NCI-H146 treated with DMSO at 0.1 percent for 48 hours (cell line): Measurements from ENCODE around the gene EIF2B1.

ENCODE experiments used
- DNase-seq: peaks from one replicate; lab custom pipeline; 2025; ENCODE audit not compliant: unreplicated experiment; lab: John Stamatoyannopoulos, UW

The EIF2B1 gene

DNA sequence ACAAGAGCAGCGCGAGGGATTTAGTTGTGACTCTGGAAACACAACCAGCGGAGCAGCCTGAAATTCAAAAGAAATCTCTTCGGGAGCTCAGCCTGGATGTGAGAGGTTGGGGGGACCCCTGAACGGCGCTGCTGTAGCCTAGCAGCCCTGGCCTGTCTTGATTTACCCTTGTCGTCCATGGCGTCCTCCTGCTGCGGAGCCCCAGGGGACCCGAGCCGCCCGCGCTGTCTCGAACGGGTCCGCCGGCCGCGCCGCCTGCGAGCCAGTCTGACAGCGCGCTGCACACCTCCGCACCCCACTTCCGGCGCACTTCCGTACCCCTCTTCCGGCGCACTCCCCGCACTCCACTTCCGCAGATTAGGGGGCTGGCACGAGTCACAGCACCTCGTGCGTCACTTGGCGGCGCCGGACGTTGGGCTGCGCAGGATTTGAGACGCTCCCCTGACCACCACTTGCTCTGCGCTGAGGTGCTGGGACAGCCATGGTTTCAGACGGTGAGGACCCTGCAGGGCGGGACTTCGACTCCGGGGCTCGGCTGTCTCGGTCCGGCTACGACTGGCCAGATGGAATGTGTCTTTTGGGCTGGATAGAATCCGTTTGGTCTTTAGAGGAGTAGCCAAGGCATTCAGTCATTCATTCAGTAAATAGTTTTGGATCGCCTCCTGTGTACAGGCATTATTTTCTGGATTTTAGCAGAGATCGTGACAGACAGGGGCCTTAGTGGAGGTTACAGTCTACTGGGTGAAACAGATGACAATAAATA, at the start of gene EIF2B1, which contains the start of gene GTF2H3:
EIF2B1 (minus strand) TSS at position 308 of the 763 bp plus-strand sequence; CDS start at position 179, 129 bp downstream.
GTF2H3 (plus strand) TSS at position 451 of the 763 bp plus-strand sequence; CDS start at position 482, 31 bp downstream.
- peak; percentile 90 for DNase-seq

DNA sequence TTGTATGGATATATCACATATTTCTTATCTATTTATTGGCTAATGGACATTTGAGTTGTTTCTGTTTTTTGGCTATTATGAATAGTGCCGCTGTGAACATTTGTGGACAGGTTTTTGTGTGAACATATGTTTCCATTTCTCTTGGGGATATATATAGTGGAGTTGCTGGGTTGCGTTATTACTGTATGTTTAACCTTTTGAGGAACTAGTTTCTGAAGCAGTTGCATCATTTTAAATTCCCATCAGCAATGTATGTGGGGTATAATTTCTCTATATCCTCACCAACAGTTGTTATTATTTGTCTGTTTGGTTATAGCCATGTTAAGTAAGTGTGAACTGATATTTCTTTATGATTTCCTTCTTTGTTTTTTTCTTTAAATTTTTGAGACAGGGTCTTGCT, 48.1 kb upstream of the EIF2B1 start:
- no peak for DNase-seq

DNA sequence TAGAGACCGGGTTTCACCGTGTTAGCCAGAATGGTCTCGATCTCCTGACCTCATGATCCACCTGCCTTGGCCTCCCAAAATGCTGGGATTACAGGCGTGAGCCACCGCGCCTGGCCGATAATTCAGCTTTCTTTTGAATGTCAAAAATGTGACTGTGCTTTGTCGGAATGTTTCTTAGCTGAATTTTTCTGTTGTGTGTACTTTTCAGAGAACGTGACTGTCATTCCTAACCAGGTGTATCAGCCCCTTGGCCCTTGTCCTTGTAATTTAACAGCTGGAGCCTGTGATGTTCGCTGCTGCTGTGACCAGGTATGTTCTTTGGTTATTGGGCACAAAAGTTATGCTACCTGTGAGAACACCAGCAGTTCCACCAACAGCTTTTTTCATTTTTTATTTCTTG, 45.5 kb upstream of the EIF2B1 start:
- no peak for DNase-seq

GRCh38 chr12:123676616-123677320, 43.3 kb upstream of the EIF2B1 start:
- DNase-seq: no peak

GRCh38 chr12:123675436-123675835, 42.0 kb upstream of the EIF2B1 start:
- DNase-seq: no peak

DNA sequence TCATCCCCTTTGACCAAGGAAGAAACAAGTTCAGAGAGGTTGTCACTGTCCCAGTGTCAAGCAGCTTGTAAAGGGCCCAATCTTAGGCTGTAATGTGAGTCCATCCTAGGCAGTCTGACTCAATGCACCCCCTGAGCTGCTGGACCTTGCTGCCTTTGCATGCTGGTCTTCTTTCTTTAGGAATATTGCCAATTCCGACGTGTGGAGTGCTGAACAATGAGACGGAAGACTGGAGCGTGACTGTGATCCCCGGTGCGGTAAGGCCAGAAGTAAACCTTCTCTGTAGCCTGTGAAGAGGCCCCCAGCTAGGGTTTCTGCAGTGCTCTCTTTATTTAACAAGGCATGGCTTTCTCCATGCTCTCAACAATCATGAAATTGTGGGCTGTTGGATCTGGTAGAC, 38.4 kb upstream of the EIF2B1 start:
- DNase-seq: no peak

GRCh38 chr12:123670882-123671728, 37.6 kb upstream of the EIF2B1 start, which contains the start of gene TCTN2:
TCTN2 (plus strand) TSS chr12:123671113; CDS start chr12:123671241, 128 bp downstream.
- DNase-seq: peak; percentile 83

DNA sequence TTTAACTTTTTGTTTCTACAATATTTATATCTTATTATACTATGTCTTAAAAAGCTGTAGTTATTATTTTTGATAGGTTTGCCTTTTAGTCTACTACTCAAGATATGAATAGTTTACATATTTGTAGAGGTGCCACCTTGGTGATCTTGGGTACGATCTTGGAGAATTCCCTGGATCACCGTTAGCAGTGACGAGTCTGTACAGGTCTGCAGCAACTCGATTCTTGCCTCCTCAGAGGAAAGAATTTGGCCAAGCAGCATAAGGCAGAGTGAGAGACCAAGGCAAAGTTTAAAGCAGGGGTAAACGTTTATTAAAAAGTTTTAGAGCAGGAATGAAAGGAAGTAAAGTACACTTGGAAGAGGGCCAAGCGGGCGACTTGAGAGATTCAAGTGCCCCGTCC, 34.3 kb upstream of the EIF2B1 start:
- DNase-seq: no peak

GRCh38 chr12:123659996-123660727, 26.7 kb upstream of the EIF2B1 start:
- DNase-seq: no peak

- DNase-seq: no peak
Measured at GRCh38 chr12:123657211-123657610, 23.7 kb upstream of the EIF2B1 start.

- DNase-seq: no peak
Measured at GRCh38 chr12:123656392-123656791, 22.9 kb upstream of the EIF2B1 start.

GRCh38 chr12:123655420-123655819, 21.9 kb upstream of the EIF2B1 start:
- DNase-seq: no peak

- no peak for DNase-seq
Measured at GRCh38 chr12:123654129-123654701, 20.7 kb upstream of the EIF2B1 start.

DNA sequence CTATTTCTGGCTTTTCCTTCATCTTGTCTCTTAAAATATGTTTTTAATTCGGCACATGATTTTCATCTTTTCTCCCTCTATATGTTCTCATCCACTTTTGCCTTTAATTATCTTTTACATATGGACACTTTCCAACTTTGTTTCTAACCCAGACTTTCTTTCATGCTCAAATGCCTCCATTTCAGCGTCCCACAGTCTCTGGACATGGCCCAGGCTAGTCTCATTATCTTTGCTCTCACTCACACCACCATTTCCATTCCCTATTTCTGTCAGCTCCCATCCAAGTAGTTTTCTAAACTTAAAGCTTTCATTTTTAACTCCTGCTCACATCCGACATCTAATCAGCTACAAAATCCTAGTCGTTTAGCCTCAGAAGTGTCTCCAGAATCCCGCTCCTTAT, 14.9 kb upstream of the EIF2B1 start:
- DNase-seq: no peak

DNA sequence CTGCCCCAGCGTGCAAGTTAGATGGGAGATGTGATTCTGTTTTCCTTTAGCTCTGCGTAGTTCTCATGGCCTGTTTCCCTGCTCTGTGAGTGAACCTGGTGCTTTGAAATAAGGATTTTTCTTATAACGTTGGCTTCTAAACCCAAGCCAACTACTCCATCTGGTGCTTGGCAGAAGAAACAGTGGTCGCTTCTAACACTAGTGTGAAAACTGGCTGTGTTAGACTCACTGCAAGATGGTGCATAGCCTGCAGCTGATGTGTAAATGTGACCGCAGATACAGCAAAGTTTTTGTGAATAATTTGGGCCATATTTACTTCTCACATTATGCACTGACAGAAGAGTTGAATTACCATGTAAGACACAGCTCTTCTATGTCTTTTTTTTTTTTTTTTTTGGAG, 12.4 kb upstream of the EIF2B1 start:
- no peak for DNase-seq

DNA sequence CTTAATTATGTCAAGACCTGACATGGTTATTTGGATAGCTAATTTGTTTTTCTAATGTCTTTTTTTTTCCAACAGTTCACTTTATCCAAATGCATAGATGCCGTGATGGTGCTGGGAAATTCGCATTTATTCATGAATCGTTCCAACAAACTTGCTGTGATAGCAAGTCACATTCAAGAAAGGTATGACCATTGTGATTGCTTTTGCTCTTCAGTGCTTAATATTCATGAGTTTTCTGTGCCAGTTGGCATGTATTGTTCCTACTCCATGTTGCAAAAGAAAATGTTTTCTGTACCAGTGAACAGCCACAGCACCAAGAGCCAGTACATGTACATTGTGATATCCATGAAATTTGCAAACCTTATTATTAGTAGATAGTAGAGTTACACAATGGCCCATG, 11.9 kb upstream of the EIF2B1 start:
- no peak for DNase-seq

GRCh38 chr12:123643911-123644310, 10.4 kb upstream of the EIF2B1 start:
- no peak for DNase-seq

GRCh38 chr12:123634142-123634561, 666 bp upstream of the EIF2B1 start:
- DNase-seq: no peak

- no peak for DNase-seq
Measured at GRCh38 chr12:123621619-123622530, 11.6 kb downstream of the EIF2B1 start.
